Bladder microvascular endothelial cell (primary cell): ENCODE results near the gene GOLGA6L2. TPM values are rescaled to one million over a fixed set of nuclear protein-coding genes. Genes with fewer than 3 reads are reported as not detected.

Experiments
- total RNA-seq: library from RNA; depleted of rRNA; stranded (reverse); fragments of >200 nt; gene quantifications from 2 replicates; pipeline ENCODE4 v1.2.3, GENCODE V29; 2014

GOLGA6L2 gene
- total RNA-seq: not detected in 2 replicates

GRCh38 chr15:23447107-23447500 lies at the start of gene GOLGA6L2:
Gene GOLGA6L2 (minus strand): TSS chr15:23447243. CDS start chr15:23447181, 62 bp downstream.

Other genes with a start within 250 kb of the GOLGA6L2 start
- not detected in 2 replicates for gene GOLGA6L26, start 113.0 kb downstream of the GOLGA6L2 start, total RNA-seq
- under 0.01 TPM in 1 of 2 replicates, not detected in the other for gene GOLGA8S, start 92.5 kb downstream of the GOLGA6L2 start, total RNA-seq
- gene MKRN3, start 118.4 kb upstream of the GOLGA6L2 start, total RNA-seq: not detected in 2 replicates
- gene MAGEL2, start 200.6 kb upstream of the GOLGA6L2 start, total RNA-seq: not detected in 2 replicates
- gene NDN, start 240.1 kb upstream of the GOLGA6L2 start, total RNA-seq: 9.9 and 26.2 TPM in 2 replicates